Upper lobe of left lung (tissue), 4 donors: ENCODE data around the gene STAP2.

Experiments
- CTCF ChIP-seq, 6 experiments: fragments of 450-650 bp in 4 of 6; fragments of 200-600 bp in 2 of 6; sonication (generic) in 2 of 6; IDR thresholded peaks; one replicate each; pipeline ENCODE4 v1.5.1; 2016 to 2019; ENCODE audit warnings: antibody characterized with exemption in 6 of 6
- EP300 ChIP-seq, 4 donors: sonication (generic); formaldehyde crosslinking; IDR thresholded peaks; one replicate each; pipeline ENCODE4 v1.5.1; 2017; ENCODE audit warnings: antibody characterized with exemption in 4 of 4, control low read depth in 2 of 4
- POLR2AphosphoS5 ChIP-seq, 2 donors: sonication (generic); formaldehyde crosslinking; IDR thresholded peaks; one replicate each; pipeline ENCODE4 v1.5.1; 2017; ENCODE audit warnings: antibody characterized with exemption in 2 of 2

GRCh38 chr19:4301590-4302242 lies 36.9 kb downstream of the STAP2 start:
- TF ChIP-seq CTCF (IDR thresholded peaks at IDR 0.05) (no peak), POLR2AphosphoS5 (IDR thresholded peaks at IDR 0.05) (no peak), EP300 (IDR thresholded peaks at IDR 0.05) (no peak)
